ENCODE data around the gene ELOVL7.
"Not testable (repeated sequence)": the region's sequence is repeated elsewhere in the genome, so short reads cannot be mapped to it uniquely, and the experiment has no call there.

ELOVL7 gene

DNA sequence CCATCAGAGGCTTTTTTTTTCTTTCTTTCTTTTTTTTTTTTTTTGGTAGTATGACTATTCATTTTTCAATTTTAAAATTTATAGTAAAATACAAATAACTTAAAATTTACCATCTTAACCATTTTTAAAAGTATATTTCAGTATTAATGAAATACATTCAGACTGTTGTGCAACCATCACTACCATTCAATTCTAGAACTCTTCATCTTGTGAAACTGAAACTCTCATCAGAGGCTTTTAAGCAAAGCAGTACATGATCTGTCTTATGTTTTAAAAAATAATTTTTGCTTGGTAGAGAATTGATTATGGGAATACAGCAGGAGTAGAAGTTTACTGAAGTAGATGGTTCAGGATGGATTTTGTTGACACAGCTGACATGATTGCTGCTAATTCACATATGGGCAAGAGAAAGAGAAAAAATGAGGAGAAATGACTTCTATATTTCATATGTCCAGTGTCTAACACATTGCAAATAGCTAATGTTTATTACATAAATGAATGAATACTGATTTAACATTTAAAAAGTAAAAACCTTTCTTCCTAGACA, 13.4 kb downstream of the ELOVL7 start:
- no peak for DNase-seq (ENCODE audit: low read depth)

DNA sequence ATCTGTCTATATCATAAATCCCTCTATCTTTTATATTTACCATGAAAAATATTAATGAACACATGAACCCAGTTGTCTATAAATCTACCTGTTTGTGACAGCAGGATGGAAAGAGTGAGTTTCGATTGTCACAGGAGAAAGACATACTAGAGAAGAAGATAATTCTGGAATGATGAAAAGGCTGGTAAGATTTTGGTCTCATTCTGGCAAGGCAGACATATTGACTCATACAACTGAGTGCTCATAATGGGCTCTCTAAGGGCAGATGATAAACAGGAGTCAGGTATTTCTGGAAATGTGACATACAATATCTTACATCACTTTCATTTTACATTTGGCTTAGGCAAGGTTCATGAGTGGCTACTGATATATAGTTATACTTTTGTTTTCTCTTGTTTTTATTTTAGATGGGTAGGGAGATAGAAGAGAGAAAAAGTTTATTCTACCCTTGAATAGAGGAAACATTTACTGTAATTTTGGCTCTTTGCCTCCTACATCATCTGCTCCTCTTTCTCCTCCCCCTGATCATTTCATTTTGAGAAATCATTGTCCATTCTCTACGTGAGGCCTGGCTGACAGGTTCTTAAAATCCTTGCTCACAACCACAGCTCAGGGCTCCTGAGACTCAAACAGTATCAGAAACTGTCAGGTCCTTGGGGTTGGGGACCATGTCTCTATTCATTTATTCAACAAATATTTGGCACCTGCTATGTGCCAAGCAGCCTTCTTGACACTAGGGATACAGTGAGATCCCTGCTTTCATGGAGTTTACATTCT, 14.4 kb downstream of the ELOVL7 start:
- DNase-seq (ENCODE audit: low read depth): no peak

DNA sequence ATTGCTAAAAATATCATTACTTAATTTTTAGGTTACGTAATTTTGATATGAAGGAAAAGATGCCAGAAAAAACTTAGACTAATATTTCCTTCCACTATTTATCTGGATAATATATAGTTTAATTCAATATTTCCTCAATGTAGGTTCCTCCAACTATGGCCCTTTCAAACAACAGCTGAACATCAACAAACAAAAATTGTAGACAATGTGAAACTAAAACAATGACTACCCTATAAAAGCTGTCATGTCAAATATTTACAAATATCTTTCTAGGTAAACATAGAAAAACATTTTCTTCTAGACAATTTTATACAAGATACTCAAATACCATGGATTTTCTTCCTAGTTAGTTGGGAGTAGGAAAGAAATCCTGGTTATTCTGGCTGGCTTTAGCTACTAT, 16.9 kb downstream of the ELOVL7 start:
- DNase-seq (ENCODE audit: low read depth): no peak

DNA sequence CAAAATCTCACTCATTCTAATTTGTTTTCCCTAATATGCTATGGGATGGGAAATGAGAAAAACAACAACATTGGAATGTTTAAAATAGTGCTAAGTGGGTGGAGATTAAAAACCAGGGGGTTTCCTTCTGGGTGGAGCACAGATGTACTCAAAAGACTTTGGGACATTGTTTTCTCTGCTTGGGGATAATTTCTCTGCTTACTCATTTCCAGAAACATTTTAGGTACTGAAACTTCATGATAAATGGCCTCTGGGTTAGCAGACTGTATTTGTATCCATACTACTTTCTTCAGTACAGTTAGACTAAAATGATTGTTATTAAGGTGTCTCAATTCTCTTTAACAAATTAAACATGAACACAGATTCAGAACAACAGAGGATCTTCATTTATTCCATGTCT, 17.4 kb downstream of the ELOVL7 start:
- DNase-seq (ENCODE audit: low read depth): no peak

DNA sequence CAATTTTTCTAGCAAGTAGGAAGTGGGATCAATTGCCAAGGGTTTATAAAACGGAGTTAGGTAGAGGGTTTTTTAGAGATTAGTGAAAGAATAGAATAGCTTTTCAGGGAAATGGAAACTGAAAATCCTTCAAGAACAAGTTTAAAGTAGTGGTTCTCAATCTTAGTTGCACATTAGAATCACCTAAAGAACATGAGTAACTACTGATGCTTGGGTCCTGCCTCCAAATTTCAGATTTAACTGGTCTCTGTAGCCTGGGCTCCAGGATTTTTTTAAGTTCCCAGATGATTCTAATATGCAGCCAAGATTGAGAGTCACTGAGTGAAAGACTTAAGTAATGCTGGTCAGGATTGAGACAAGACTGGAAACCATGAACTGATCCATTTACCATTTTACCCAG, 20.5 kb downstream of the ELOVL7 start:
- DNase-seq (ENCODE audit: low read depth): no peak

DNA sequence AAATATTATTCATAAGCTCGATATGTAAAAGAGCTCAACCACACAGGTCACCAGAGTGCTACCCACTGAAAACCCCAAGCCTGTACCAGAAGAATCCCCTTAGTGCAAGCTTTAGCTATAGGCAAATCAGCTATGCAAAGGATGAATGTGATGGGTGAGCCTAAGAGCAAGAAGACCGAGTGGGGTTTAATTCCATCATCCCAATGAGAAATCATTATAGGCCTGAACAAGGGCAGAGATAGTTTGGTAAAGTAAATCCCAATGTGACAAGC, 21.8 kb downstream of the ELOVL7 start:
- no peak for DNase-seq (ENCODE audit: low read depth)

DNA sequence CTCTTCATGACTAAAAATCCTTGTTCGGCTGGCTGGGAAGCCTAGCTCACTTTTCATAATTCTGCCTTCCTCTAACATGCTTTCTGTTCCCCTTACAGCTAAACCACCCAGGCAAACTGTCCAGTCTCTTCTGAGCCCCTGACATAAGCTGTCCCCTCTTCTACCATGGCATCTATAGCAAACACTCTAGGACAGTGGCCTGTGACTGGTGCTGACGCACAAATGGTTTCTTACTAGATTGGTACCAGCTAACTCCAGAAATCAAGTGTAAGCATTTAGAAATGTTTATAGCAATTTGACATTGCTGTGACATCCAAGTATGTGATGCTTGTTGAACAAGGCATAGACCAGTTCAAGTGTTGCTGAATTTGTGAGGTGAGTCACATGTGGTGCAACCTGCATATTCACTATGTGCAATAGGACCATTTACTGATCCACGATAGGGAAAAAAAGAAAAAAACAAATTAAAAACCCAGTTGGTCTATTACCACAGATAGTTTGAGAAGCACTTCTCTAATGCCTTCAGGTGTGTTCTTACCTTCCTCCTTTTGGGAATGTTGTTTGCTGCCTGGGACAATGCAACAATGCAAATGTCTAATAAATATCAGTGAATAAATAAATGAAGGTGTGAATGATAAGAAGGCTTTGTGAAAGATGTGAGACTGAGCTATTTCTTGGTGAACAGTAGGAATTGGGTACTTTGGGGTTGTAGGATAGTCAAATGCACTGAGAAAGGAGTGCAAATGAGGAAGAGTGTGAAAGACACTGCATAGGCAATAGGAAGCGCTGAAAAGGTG, 22.4 kb downstream of the ELOVL7 start:
- DNase-seq (ENCODE audit: low read depth): no peak

DNA sequence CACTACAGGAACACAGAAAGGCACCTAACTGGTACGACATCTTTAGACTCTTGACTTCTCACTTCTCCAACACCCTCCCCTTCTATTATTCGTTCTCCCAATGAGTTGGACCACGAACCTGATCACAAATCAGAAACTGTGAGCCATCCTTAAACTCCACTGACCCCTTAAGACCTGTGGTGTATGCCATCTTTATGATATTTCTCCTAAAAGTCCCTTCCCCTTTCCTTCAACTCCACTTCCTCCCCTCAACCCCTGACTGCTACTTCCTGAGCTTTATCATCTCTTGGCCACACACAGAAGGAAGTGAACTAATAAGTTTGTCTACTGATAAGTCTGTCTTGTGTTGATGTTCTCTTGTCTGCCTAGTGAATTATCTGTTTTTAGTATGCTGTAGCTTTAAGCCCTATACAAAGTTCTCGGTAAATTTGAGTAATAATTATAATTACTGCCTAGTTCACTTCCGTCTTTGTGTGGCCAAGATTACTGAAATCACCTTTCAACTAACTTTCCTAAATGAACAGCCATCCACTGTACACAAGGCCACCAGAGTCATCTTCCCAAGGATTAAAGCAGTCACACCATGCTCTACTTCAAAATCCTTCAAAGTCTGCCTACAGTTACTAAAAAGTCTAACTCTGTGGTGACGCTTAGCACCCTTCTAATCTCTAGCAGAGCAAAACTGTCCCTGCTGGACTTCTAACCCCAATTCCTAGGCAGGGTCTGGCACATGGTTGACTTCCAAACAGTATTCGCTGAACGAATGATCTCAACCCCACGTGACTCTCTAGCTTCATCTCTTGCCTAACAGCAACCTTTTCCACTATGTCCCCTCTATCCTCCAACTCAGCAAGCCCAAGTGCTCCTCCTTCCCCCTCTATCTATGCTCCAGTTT, 23.2 kb downstream of the ELOVL7 start:
- no peak for DNase-seq (ENCODE audit: low read depth)

DNA sequence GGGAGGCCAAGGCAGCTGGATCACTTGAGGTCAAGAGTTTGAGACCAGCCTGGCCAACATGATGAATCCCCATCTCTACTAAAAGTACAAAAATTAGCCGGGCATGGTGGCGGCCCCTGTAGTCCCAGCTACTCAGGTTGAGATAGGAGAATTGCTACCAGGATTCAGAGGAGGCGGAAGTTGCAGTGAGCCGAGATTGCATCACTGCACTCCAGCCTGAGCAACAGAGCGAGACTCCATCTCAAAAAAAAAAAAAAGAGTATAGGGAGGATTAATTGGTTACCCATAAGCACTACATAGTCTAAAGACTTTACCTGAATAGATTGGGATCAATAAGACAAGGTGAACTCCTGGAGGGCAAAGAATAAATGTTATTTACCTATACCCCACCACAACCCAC, 27.9 kb downstream of the ELOVL7 start:
- not testable (repeated sequence) for DNase-seq (ENCODE audit: low read depth)

DNA sequence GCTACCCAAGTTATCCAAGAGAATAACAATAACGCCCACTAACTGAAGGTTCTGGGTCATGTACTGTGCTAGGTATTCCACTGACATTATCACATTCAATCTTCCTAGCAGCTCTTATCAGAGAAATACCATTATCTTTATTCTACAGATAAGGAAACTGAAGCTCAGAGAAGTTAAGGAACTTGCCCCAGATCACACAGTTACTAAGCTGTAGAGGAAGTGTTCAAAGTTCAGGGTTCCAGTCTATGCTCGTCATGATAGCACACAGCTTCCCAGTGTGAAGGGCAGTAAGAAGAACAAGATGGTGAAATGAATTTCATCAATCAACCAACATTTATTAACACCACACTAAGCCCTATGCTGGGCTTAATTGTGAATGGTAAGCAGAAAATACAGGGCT, 29.6 kb downstream of the ELOVL7 start:
- DNase-seq (ENCODE audit: low read depth): no peak

DNA sequence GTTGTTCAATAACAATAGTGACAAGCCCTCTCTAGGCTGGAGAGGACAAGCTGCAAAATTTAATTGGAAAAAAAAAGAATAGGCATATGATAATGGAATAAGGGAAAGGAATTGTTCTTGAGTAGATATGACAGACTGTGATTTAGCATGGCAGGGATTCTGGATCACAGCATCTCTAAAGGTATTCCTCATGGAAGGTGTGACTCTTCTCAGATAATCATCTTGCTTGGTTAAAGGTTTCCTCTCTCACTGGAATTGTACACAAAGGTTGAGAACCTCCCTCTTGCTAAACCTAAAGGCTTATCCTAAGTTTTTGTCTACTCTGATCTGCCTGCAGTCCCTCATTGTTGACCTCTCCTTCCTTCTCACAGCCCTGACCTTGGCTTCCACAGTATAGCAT, 31.6 kb downstream of the ELOVL7 start:
- DNase-seq (ENCODE audit: low read depth): no peak

DNA sequence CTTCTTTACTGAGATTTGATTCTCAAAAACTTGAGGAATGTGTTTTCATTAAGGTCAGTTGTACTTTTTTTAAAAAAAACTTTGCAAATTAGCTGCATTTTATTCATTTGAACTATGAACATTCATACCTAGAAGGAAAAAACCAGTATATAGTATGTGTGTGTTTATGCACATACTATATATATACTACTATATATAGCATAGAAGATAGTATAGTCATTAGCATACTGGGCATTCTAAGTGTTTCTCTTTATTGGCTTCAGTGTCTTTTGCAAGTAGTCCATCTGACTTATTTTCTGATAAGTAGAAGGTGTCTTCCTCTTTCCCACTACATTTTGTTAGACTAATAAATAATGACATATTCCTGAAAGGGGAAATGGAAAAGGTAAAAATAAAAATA, 33.0 kb downstream of the ELOVL7 start:
- DNase-seq (ENCODE audit: low read depth): no peak

DNA sequence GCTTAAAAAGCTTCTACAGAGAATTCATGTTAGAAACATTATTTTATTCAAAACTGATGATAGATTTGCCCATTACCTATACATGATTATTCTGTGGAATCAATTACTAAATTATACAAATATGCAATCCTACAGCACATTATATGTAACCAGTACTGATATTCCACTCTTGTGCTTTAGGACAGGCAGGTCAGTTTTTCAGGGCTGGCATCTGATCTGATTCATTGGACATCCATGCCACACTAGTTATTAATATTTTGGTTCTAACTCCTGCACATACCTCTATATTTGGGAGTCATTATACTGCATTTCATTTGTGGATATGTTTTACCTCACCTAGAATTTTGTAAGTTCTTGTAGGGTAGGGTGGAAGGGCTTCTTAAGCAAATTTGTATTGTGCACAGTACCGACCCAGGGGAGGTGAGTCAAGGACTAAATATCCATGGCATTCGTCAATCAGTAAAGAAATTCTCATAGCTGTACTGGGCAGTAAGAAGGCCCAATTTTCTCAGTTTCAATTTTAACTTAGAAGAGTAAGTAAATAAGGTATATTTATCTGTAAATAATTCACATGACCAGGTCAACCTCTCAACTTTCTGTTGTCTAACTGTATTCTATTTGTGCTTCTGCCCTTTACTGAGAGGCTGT, 33.5 kb downstream of the ELOVL7 start:
- peak; percentile 51 for DNase-seq (ENCODE audit: low read depth)

DNA sequence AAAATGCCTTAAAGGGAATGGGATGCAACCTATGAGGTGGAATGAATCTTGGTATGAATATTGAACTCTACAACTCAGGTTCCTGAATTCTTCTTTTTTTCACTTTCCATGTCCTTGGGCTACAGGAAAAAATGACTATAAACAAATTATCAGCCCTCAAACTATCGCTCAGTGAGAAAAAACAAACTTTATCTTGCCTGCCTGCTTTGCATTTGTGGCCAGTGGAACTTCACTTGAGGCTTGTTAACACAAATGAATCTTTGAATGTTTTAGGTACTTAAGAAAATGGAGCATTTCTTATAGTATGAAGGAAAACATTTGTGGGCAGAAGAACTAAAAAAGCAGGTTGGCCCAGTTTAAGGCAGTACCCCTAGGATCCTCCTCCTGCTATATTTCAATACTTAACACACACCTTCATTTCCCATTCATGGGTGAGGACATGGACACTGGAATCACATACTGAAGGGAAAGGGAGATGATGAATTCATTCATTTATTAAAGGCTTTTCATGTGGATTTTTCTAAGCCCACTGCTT, 34.1 kb downstream of the ELOVL7 start:
- no peak for DNase-seq (ENCODE audit: low read depth)

DNA sequence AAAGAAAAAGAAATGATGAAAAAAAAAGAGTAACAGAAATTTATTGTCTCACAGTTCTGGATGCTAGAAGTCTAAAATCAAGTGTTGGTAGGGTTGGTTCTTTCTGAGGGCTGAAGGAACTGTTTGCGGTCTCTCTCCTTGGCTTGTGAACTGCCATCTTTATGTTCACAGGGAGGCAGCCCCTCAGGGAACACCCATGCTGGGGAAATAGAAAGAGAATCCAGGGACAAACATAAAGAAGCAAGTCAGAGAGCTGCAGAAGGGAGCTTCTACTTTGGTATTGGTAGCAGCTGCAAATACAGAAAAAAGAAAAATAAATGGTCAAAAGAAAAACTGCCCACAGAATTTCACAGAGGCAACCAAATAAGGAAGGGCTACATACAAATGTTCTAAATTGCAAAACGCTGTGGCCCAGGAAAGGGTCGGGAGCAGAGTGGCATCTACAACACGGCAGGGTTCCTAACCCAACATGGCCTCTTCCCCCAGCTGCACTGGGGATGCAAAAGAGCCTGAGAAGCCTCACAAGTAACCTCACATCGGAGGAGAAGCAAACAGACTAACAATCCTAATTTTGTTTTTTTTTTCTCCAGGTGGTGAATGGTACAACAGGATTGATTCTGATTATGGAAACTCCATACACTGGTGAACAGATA, 37.4 kb downstream of the ELOVL7 start:
- no peak for DNase-seq (ENCODE audit: low read depth)

DNA sequence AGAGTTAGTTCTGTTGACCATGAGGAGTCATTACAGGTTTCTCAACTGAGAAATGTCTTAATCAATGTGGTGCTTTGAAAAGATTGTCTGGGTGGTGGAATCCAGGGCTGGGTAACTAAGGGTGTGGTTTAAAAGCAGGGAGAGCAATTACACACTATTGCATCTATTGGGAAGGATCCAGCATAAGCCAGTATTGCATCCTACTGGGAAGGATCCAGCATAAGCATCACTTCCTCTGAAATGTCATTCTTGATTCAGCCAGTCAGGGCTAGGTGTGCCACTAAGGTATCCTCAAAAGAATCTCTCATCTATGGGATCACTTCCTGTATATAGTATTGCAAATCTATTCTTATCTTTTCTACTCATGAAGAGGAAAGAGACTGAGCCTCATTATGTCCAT, 38.6 kb downstream of the ELOVL7 start:
- no peak for DNase-seq (ENCODE audit: low read depth)

DNA sequence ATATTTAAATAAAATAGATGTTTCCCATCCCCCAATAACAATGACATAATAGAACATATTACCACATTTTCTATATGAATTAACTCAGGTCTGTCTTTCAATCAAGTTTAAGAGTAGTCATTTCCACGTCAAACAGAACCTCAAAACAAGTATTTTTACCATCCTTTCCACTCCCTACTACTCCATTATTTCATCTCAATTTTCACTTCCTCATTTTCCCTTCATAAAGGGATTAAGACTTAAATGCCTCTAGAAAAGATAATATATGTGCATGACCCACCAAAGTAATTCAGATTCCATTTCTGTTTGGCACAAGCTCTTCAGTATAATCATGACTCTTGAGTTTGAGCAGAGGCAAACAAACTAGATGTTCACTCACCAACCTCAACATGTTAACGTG, 40.4 kb downstream of the ELOVL7 start:
- DNase-seq (ENCODE audit: low read depth): no peak

DNA sequence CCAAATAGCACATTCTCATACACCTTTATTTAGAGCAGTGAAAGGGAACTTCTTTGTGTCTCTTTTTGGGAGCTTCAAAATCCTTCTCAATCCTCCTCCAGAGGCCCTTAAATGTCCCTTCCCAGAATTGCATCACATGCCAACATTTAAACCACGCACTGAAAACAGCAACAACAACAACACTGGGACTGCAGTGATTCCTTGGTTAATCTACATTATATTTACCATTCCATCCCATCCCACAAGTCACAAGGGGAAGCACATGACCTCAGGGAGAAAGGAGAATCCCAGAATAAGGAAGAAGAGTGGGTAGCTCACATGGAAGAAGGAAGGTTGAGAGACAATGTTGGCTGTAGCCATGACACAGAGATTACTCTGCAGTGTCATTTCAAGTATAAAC, 41.1 kb downstream of the ELOVL7 start:
- no peak for DNase-seq (ENCODE audit: low read depth)

DNA sequence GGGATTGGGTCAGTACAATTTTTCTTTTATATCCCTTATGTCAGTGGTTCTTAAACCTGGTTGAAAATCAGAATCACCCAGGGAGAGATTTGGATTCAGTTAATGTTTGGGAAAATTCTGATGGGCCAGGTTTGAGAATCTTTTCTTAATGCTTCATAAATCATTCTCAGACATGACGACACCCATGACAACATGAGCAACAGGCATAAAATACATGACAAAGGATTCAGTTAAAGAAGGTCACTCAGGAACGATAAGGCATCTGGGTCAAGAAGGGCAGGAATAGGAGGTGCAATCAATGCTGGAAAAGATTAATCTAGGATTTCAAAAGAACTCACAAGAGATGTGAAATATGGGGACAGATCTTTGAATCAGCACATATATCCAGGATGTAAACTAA, 41.8 kb downstream of the ELOVL7 start:
- no peak for DNase-seq (ENCODE audit: low read depth)

DNA sequence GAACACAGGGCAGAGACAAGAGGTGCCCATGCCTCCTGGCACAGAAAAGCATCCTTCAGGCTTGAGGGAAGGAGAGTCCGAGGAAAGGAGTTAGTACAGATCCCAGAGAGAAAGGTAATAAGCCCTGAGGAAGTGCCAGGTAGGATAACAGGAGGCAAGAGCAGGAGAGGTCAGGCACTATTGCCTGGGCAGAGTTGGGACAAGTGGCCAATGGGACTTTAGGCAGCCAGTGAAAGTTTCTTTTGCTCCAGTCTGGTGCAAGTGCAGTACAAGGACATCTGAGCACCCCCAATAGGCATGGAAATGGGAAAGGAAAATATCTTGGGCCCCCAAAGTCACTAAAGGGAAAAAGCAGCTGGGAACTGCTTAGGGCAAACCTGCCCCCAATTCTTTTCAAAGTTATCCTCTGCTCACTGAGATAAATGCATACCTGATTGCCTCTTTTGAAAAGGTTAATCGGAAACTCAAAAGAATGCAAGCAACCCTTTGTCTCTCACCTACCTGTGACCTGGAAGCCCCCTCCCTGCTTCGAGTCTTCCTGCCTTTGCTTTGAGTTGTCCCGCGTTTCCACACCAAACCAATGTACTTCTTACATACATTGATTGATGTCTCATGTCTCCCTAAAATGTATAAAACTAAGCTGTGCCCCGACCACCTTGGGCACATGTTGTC, 46.5 kb downstream of the ELOVL7 start:
- no peak for DNase-seq (ENCODE audit: low read depth)
